H9 (cell line): ENCODE results near the gene VRK1. TPM values are rescaled to one million over a fixed set of nuclear protein-coding genes. Genes with fewer than 3 reads are reported as not detected.

ENCODE experiments used
- DNase-seq: peaks from one replicate; pipeline ENCODE4 v3.0.0-alpha.2; 2017
- H2AFZ ChIP-seq: one replicate; pipeline ENCODE4 v1.6.1; 2013; ENCODE audit warnings: mild to moderate bottlenecking, low read length, control low read depth, moderate library complexity
- H2AK5ac ChIP-seq: 2 replicates; pipeline ENCODE4 v1.6.1; 2013; ENCODE audit warnings: low read length, control low read depth, mixed read lengths; ENCODE audit not compliant: insufficient read length
- H2BK120ac ChIP-seq: one replicate; pipeline ENCODE4 v1.6.1; 2013; ENCODE audit warnings: low read depth, mild to moderate bottlenecking, low read length, control low read depth, inconsistent platforms; ENCODE audit not compliant: poor library complexity, severe bottlenecking
- H2BK12ac ChIP-seq: 2 replicates; pipeline ENCODE4 v1.6.1; 2013; ENCODE audit warnings: low read length, control low read depth, mixed read lengths, low read depth; ENCODE audit not compliant: insufficient read length
- H2BK15ac ChIP-seq: 2 replicates; pipeline ENCODE4 v1.6.1; 2013; ENCODE audit warnings: low read depth, low read length, control low read depth
- H2BK20ac ChIP-seq: one replicate; pipeline ENCODE4 v1.6.1; 2013; ENCODE audit warnings: low read depth, mild to moderate bottlenecking, low read length, control low read depth, inconsistent platforms; ENCODE audit not compliant: poor library complexity, severe bottlenecking
- H2BK5ac ChIP-seq: 2 replicates; pipeline ENCODE4 v1.6.1; 2013; ENCODE audit warnings: low read length, control low read depth, mixed read lengths; ENCODE audit not compliant: insufficient read length
- H3K14ac ChIP-seq: 2 replicates; pipeline ENCODE4 v1.6.1; 2013; ENCODE audit warnings: low read length, control low read depth; ENCODE audit not compliant: insufficient read depth
- H3K18ac ChIP-seq: 2 replicates; pipeline ENCODE4 v1.6.1; 2013; ENCODE audit warnings: low read depth, mild to moderate bottlenecking, mixed read lengths, low read length, control low read depth; ENCODE audit not compliant: insufficient read length
- H3K23ac ChIP-seq: 2 replicates; pipeline ENCODE4 v1.6.1; 2013; ENCODE audit warnings: low read length, control low read depth, mixed read lengths, low read depth; ENCODE audit not compliant: insufficient read length
- H3K23me2 ChIP-seq: 2 replicates; pipeline ENCODE4 v1.6.1; 2013; ENCODE audit warnings: low read depth, mild to moderate bottlenecking, mixed read lengths, low read length, control low read depth; ENCODE audit not compliant: insufficient read length, poor library complexity, severe bottlenecking
- H3K27ac ChIP-seq: 2 replicates; pipeline ENCODE4 v1.5.1; 2013; ENCODE audit warnings: low read length, control low read depth, mixed read lengths, low read depth; ENCODE audit not compliant: insufficient read length
- H3K27me3 ChIP-seq: 2 replicates; pipeline ENCODE4 v1.6.1; 2013; ENCODE audit warnings: low read length, control low read depth, inconsistent platforms; ENCODE audit not compliant: insufficient read depth
- H3K4ac ChIP-seq: 2 replicates; pipeline ENCODE4 v1.6.1; 2013; ENCODE audit warnings: low read depth, mild to moderate bottlenecking, control low read depth, inconsistent platforms, low read length, moderate library complexity
- H3K4me1 ChIP-seq: 2 replicates; pipeline ENCODE4 v1.6.1; 2013; ENCODE audit warnings: low read length, control low read depth, inconsistent platforms; ENCODE audit not compliant: insufficient read depth
- H3K4me2 ChIP-seq: 2 replicates; pipeline ENCODE4 v1.6.1; 2013; ENCODE audit warnings: low read length, control low read depth, mixed read lengths; ENCODE audit not compliant: insufficient read length, insufficient read depth
- H3K56ac ChIP-seq: 2 replicates; pipeline ENCODE4 v1.6.1; 2013; ENCODE audit warnings: low read depth, mild to moderate bottlenecking, mixed read lengths, low read length, control low read depth; ENCODE audit not compliant: insufficient read length
- H3K79me1 ChIP-seq: 2 replicates; pipeline ENCODE4 v1.6.1; 2013; ENCODE audit warnings: low read depth, mild to moderate bottlenecking, moderate library complexity, low read length, control low read depth, inconsistent platforms; ENCODE audit not compliant: insufficient read depth, poor library complexity, severe bottlenecking
- H3K79me2 ChIP-seq: 2 replicates; pipeline ENCODE4 v1.6.1; 2013; ENCODE audit warnings: low read length, control low read depth, inconsistent platforms; ENCODE audit not compliant: insufficient read depth
- H3K9ac ChIP-seq: 2 replicates; pipeline ENCODE4 v1.6.1; 2013; ENCODE audit warnings: low read length, control low read depth, mixed read lengths; ENCODE audit not compliant: insufficient read length; ENCODE audit errors: extremely low read depth
- H3K9me3 ChIP-seq: one replicate; pipeline ENCODE4 v1.6.1; 2013; ENCODE audit warnings: low read depth, low read length, inconsistent platforms; ENCODE audit not compliant: control insufficient read depth
- H3T11ph ChIP-seq: one replicate; pipeline ENCODE4 v1.6.1; 2013; ENCODE audit warnings: mild to moderate bottlenecking, low read length, control low read depth, inconsistent platforms
- H4K20me1 ChIP-seq: one replicate; pipeline ENCODE4 v1.6.1; 2013; ENCODE audit not compliant: control insufficient read depth, insufficient read length, insufficient read depth
- H4K5ac ChIP-seq: 2 replicates; pipeline ENCODE4 v1.6.1; 2013; ENCODE audit warnings: low read depth, mild to moderate bottlenecking, mixed read lengths, low read length, control low read depth; ENCODE audit not compliant: insufficient read length
- H4K8ac ChIP-seq: replicated peaks from 2 replicates; pipeline ENCODE4 v1.6.1; 2013; ENCODE audit warnings: low read length, control low read depth, mixed read lengths, low read depth; ENCODE audit not compliant: insufficient read length
- H4K91ac ChIP-seq: 2 replicates; pipeline ENCODE4 v1.6.1; 2013; ENCODE audit warnings: low read depth, mild to moderate bottlenecking, moderate library complexity, mixed read lengths, low read length, control low read depth; ENCODE audit not compliant: insufficient read length
- H3K27ac Mint-ChIP-seq, 3 experiments: 2 replicates in 2 of 3; 3 replicates in 1 of 3; pipeline ENCODE4 v1.8.0; 2020 to 2021; ENCODE audit warnings: mixed read lengths in 3 of 3, mild to moderate bottlenecking in 1 of 3, moderate library complexity in 1 of 3
- H3K27me3 Mint-ChIP-seq: 2 replicates; pipeline ENCODE4 v1.8.0; 2021; ENCODE audit warnings: low read depth, mild to moderate bottlenecking, moderate library complexity, mixed read lengths
- H3K36me3 Mint-ChIP-seq, 3 experiments: 2 replicates in 2 of 3; 3 replicates in 1 of 3; pipeline ENCODE4 v1.8.0; 2020 to 2021; ENCODE audit warnings: low read depth in 3 of 3, mixed read lengths in 3 of 3; ENCODE audit not compliant: insufficient read depth in 1 of 3
- H3K4me1 Mint-ChIP-seq, 2 experiments: 2 replicates each; pipeline ENCODE4 v1.8.0; 2020; ENCODE audit warnings: mixed read lengths in 2 of 2
- H3K4me3 Mint-ChIP-seq, 2 experiments: 2 replicates in 1 of 2; 3 replicates in 1 of 2; pipeline ENCODE4 v1.8.0; 2020 to 2021; ENCODE audit warnings: mild to moderate bottlenecking in 2 of 2, mixed read lengths in 2 of 2, moderate library complexity in 1 of 2
- H3K9me3 Mint-ChIP-seq, 2 experiments: 2 replicates in 1 of 2; 3 replicates in 1 of 2; pipeline ENCODE4 v1.8.0; 2020; ENCODE audit warnings: mild to moderate bottlenecking in 2 of 2, mixed read lengths in 2 of 2, moderate library complexity in 1 of 2
- CTCF ChIP-seq: fragments of 200-600 bp; sonication (generic); conservative IDR thresholded peaks from 3 replicates; pipeline ENCODE4 v1.8.0; 2021; ENCODE audit warnings: antibody characterized with exemption, mild to moderate bottlenecking
- WGBS: extraction: QIAGEN DNeasy Blood & Tissue Kit; methylation state at CpG from one replicate; pipeline ENCODE4 v1.1.7; 2013; ENCODE audit warnings: missing lambda C conversion rate, low lambda C conversion rate, mixed read lengths; ENCODE audit not compliant: insufficient read length; ENCODE audit errors: extremely low coverage; 5-methylcytosine and 5-hydroxymethylcytosine counted together
- total RNA-seq: library from RNA; stranded (reverse); gene quantifications from 2 replicates; pipeline ENCODE4 v1.2.1, GENCODE V29; 2021

The VRK1 gene
- total RNA-seq, 1 experiment from 2014 or later: 55.7 TPM

GRCh38 chr14:96917442-96917963 is 120.3 kb downstream of the VRK1 start:
- Histone ChIP-seq H3K4me1 (no peaks in the 10 kb centered on the region), H2AK5ac (no peak overlapping the region), H4K91ac (no peak overlapping the region), H4K8ac (no peak overlapping the region), H3K4me2 (no peak overlapping the region), H3K23ac (no peak overlapping the region), H3K23me2 (no peaks in the 10 kb centered on the region), H3K79me2 (no peaks in the 10 kb centered on the region), H3K79me1 (no peaks in the 10 kb centered on the region), H3K56ac (no peak overlapping the region), H3T11ph (no peak overlapping the region), H4K20me1 (no peaks in the 10 kb centered on the region), H2AFZ (no peak overlapping the region), H3K14ac (no peak overlapping the region), H2BK20ac (no peak overlapping the region), H3K27ac (no peak overlapping the region), H3K18ac (no peak overlapping the region), H3K9me3 (peaks cover 2% of the 10 kb centered on the region), H3K4ac (no peak overlapping the region), H2BK5ac (no peak overlapping the region), H2BK15ac (no peak overlapping the region), H3K27me3 (no peaks in the 10 kb centered on the region), H2BK120ac (no peak overlapping the region), H2BK12ac (no peak overlapping the region), H4K5ac (no peak overlapping the region), H3K9ac (no peak overlapping the region)
- Mint-ChIP-seq H3K27ac (no peak overlapping the region), H3K27me3 (peaks cover 2% of the 10 kb centered on the region; the same call in 1 of the 2 replicates), H3K4me1 (no peaks in the 10 kb centered on the region), H3K9me3 (peaks cover 13 to 17% of the 10 kb centered on the region in 2 experiments), H3K36me3 (peaks cover 10 to 25% (median 20%) of the 10 kb centered on the region in 3 experiments), H3K4me3 (no peak overlapping the region)
- DNase-seq: no peak
- WGBS: no CpG with 5 or more reads among the region's 7 CpGs
- TF ChIP-seq CTCF: no peak
